Left lung (tissue), 10 donors: ENCODE data around the gene CSK. TPM values are rescaled to one million over a fixed set of nuclear protein-coding genes. Genes with fewer than 3 reads are reported as not detected.

Experiments
- ATAC-seq: fragments of 200-7000 bp; cut with Tn5 transposase; one replicate; pipeline ENCODE4 v1.9.1; 2020; ENCODE audit warnings: moderate library complexity
- DNase-seq, 4 donors: peaks; one replicate each; pipeline ENCODE4 v3.0.0-alpha.2; 2013 to 2020
- H3K27ac ChIP-seq, 2 donors: fragments of 200-600 bp; sonication (generic) in 1 of 2; one replicate each; pipeline versions ENCODE4 v1.5.0 to v1.8.0; 2020 to 2021
- H3K27me3 ChIP-seq, 2 donors: fragments of 200-600 bp; sonication (generic) in 1 of 2; one replicate each; pipeline versions ENCODE4 v1.5.0 to v1.8.0; 2020 to 2021
- H3K36me3 ChIP-seq, 2 donors: fragments of 200-600 bp; sonication (generic) in 1 of 2; one replicate each; pipeline versions ENCODE4 v1.5.0 to v1.8.0; 2020 to 2021
- H3K4me1 ChIP-seq, 2 donors: fragments of 200-600 bp; one replicate each; pipeline ENCODE4 v1.8.0; 2021
- H3K4me3 ChIP-seq, 2 donors: fragments of 200-600 bp; sonication (generic) in 1 of 2; one replicate each; pipeline versions ENCODE4 v1.5.0 to v1.8.0; 2020 to 2021; ENCODE audit warnings: mild to moderate bottlenecking in 1 of 2
- H3K9me3 ChIP-seq, 2 donors: fragments of 200-600 bp; sonication (generic) in 1 of 2; one replicate each; pipeline versions ENCODE4 v1.5.0 to v1.8.0; 2020 to 2021
- CTCF ChIP-seq, 2 donors: fragments of 200-600 bp; sonication (generic) in 1 of 2; IDR thresholded peaks; one replicate each; pipeline versions ENCODE4 v1.5.0 to v1.8.0; 2021; ENCODE audit warnings: antibody characterized with exemption in 2 of 2
- intact Hi-C, 2 donors: fragments of 100-400 bp; cut with DNase I; formaldehyde crosslinking; loops; one replicate each; pipeline versions ENCODE4 v1.11.2 to v1.14.2; 2022
- polyA plus RNA-seq, 6 donors: library from polyadenylated mRNA; unstranded; fragments of 120-200 nt; gene quantifications; one replicate each; pipeline ENCODE4 v1.2.1, GENCODE V29; 2013; ENCODE audit not compliant: insufficient read length in 6 of 6
- total RNA-seq, 2 donors: library from RNA; stranded (reverse); fragmentation: NEBNext Ultra II Directional; extraction: Animal tissue kit (Norgen Biotek cat#: 25700); gene quantifications; one replicate each; pipeline ENCODE4 v1.2.1, GENCODE V29; 2021
- donor health status: DM: no; HTN: yes; CAD: no.
- donor health status: DM: no; HTN: no; CAD: no.

The CSK gene
- total and polyA plus RNA-seq, 8 donors: 41.5 to 101 (median 49.7) TPM

GRCh38 chr15:74775894-74776293 is 6.0 kb upstream of the CSK start:
- Histone ChIP-seq H3K9me3 (no peaks in the 10 kb centered on the region), H3K27ac (peak overlapping the region in 1 of 2 donors; percentile 91), H3K36me3 (no peaks in the 10 kb centered on the region), H3K4me1 (peaks cover 9 to 84% of the 10 kb centered on the region in 2 donors), H3K27me3 (no peaks in the 10 kb centered on the region), H3K4me3 (no peak overlapping the region)
- TF ChIP-seq CTCF (IDR thresholded peaks at IDR 0.05): no peak
- ATAC-seq (no peak), DNase-seq (no peak)
- intact Hi-C loops: no loop called here

- no peaks in the 10 kb centered on the region for H3K36me3 ChIP-seq
- peak in 2 of 4 donors; percentile 52 to 83 for DNase-seq
- ATAC-seq: peak; percentile 29
- H3K4me3 ChIP-seq: no peak overlapping the region
- H3K27me3 ChIP-seq: no peaks in the 10 kb centered on the region
- H3K27ac ChIP-seq: peak overlapping the region; percentile 56 to 91
- intact Hi-C loops: no loop called here
- no peak for TF ChIP-seq CTCF (IDR thresholded peaks at IDR 0.05)
- H3K9me3 ChIP-seq: no peaks in the 10 kb centered on the region
- peaks cover 18 to 85% of the 10 kb centered on the region in 2 donors for H3K4me1 ChIP-seq
These were observed 4.8 kb upstream of the CSK start for GRCh38 chr15:74776821-74777768.

GRCh38 chr15:74777769-74778598 is 3.9 kb upstream of the CSK start:
- Histone ChIP-seq H3K36me3 (no peaks in the 10 kb centered on the region), H3K27ac (peak overlapping the region; percentile 56 to 91), H3K4me1 (peaks cover 18 to 87% of the 10 kb centered on the region in 2 donors), H3K27me3 (no peaks in the 10 kb centered on the region), H3K4me3 (no peak overlapping the region), H3K9me3 (no peaks in the 10 kb centered on the region)
- ATAC-seq (no peak), DNase-seq (peak in 1 of 4 donors; percentile 62)
- no peak for TF ChIP-seq CTCF (IDR thresholded peaks at IDR 0.05)
- intact Hi-C loops: no loop called here

- ATAC-seq (no peak), DNase-seq (peak in 1 of 4 donors; percentile 24)
- no peaks in the 10 kb centered on the region for H3K9me3 ChIP-seq
- H3K27me3 ChIP-seq: no peaks in the 10 kb centered on the region
- H3K27ac ChIP-seq: peak overlapping the region in 1 of 2 donors; percentile 91
- intact Hi-C loops: no loop called here
- no peak overlapping the region for H3K4me3 ChIP-seq
- TF ChIP-seq CTCF (IDR thresholded peaks at IDR 0.05): no peak
- peaks cover 24 to 89% of the 10 kb centered on the region in 2 donors for H3K4me1 ChIP-seq
- H3K36me3 ChIP-seq: no peaks in the 10 kb centered on the region
These were observed 3.3 kb upstream of the CSK start for GRCh38 chr15:74778599-74778970.
